Chondrocyte (in vitro differentiated cells): ENCODE results near the gene SYNPO2. TPM values are rescaled to one million over a fixed set of nuclear protein-coding genes. Genes with fewer than 3 reads are reported as not detected.
"Not testable (repeated sequence)": the region's sequence is repeated elsewhere in the genome, so short reads cannot be mapped to it uniquely, and the experiment has no call there.

ENCODE experiments used
- DNase-seq: peaks from one replicate; pipeline ENCODE4 v3.0.0; 2021; ENCODE audit warnings: mixed read lengths, low spot score
- H3K27ac Mint-ChIP-seq: one replicate; pipeline ENCODE4 v1.8.0; 2021; ENCODE audit warnings: mild to moderate bottlenecking, moderate library complexity, mixed read lengths; ENCODE audit not compliant: unreplicated experiment
- H3K27me3 Mint-ChIP-seq: 2 replicates; pipeline ENCODE4 v1.8.0; 2021; ENCODE audit warnings: low read depth, mixed read lengths
- H3K36me3 Mint-ChIP-seq: 2 replicates; pipeline ENCODE4 v1.8.0; 2021; ENCODE audit warnings: low read depth, mixed read lengths
- H3K4me1 Mint-ChIP-seq: 2 replicates; pipeline ENCODE4 v1.8.0; 2021; ENCODE audit warnings: low read depth, mild to moderate bottlenecking, mixed read lengths
- H3K4me3 Mint-ChIP-seq: one replicate; pipeline ENCODE4 v1.8.0; 2021; ENCODE audit warnings: mild to moderate bottlenecking, moderate library complexity, mixed read lengths; ENCODE audit not compliant: unreplicated experiment
- H3K9me3 Mint-ChIP-seq: 2 replicates; pipeline ENCODE4 v1.8.0; 2021; ENCODE audit warnings: low read depth, mixed read lengths
- CTCF ChIP-seq: fragments of 200-600 bp; sonication (generic); IDR thresholded peaks from 2 replicates; pipeline ENCODE4 v1.5.0; 2021; ENCODE audit warnings: antibody characterized with exemption, mild to moderate bottlenecking, moderate library complexity
- total RNA-seq: library from RNA; stranded (reverse); gene quantifications from 3 replicates; pipeline ENCODE4 v1.2.1, GENCODE V29; 2021

Gene SYNPO2
- total RNA-seq, 1 donor from 2014 or later, result 21.5 TPM

GRCh38 chr4:118869808-118870342, 18.8 kb upstream of the SYNPO2 start:
- Mint-ChIP-seq H3K4me1 (no peaks in the 10 kb centered on the region), H3K9me3 (no peaks in the 10 kb centered on the region), H3K4me3 (no peak overlapping the region), H3K27me3 (no peaks in the 10 kb centered on the region), H3K36me3 (no peaks in the 10 kb centered on the region), H3K27ac (no peak overlapping the region)
- no peak for TF ChIP-seq CTCF
- no peak for DNase-seq

- peaks cover 2% of the 10 kb centered on the region for H3K36me3 Mint-ChIP-seq
- no peak for TF ChIP-seq CTCF
- no peak overlapping the region for H3K27ac Mint-ChIP-seq
- H3K27me3 Mint-ChIP-seq, result no peaks in the 10 kb centered on the region
- no peak overlapping the region for H3K4me3 Mint-ChIP-seq
- H3K9me3 Mint-ChIP-seq, result peaks cover 2% of the 10 kb centered on the region
- H3K4me1 Mint-ChIP-seq, result no peaks in the 10 kb centered on the region
- no peak for DNase-seq
These were observed 16.5 kb upstream of the SYNPO2 start for GRCh38 chr4:118872181-118872580.

GRCh38 chr4:118877797-118878196, 10.9 kb upstream of the SYNPO2 start:
- TF ChIP-seq CTCF, result no peak
- Mint-ChIP-seq H3K4me3 (no peak overlapping the region), H3K36me3 (peaks cover 4% of the 10 kb centered on the region), H3K27me3 (no peaks in the 10 kb centered on the region), H3K27ac (no peak overlapping the region), H3K4me1 (no peaks in the 10 kb centered on the region), H3K9me3 (peaks cover 9% of the 10 kb centered on the region)
- DNase-seq, result no peak

- not testable (repeated sequence) for H3K27me3 Mint-ChIP-seq, H3K36me3 Mint-ChIP-seq, H3K27ac Mint-ChIP-seq, H3K4me1 Mint-ChIP-seq, H3K9me3 Mint-ChIP-seq, H3K4me3 Mint-ChIP-seq, DNase-seq
These were observed 10.1 kb upstream of the SYNPO2 start for GRCh38 chr4:118878507-118878906.

- TF ChIP-seq CTCF, result no peak
- DNase-seq, result no peak
- Mint-ChIP-seq H3K4me1 (no peaks in the 10 kb centered on the region), H3K9me3 (peaks cover 9% of the 10 kb centered on the region), H3K27ac (no peak overlapping the region), H3K27me3 (no peaks in the 10 kb centered on the region), H3K36me3 (peaks cover 4% of the 10 kb centered on the region), H3K4me3 (no peak overlapping the region)
These were observed 9.2 kb upstream of the SYNPO2 start for GRCh38 chr4:118879409-118879808.

GRCh38 chr4:118881512-118882146, 7.0 kb upstream of the SYNPO2 start:
- Mint-ChIP-seq H3K27me3 (no peaks in the 10 kb centered on the region), H3K4me3 (no peak overlapping the region), H3K27ac (no peak overlapping the region), H3K9me3 (peaks cover 9% of the 10 kb centered on the region), H3K4me1 (no peaks in the 10 kb centered on the region), H3K36me3 (peaks cover 4% of the 10 kb centered on the region)
- no peak for DNase-seq
- TF ChIP-seq CTCF, result no peak
